Astrocyte of the cerebellum (primary cell): ENCODE data around the gene XBP1.
"Not testable (repeated sequence)": the region's sequence is repeated elsewhere in the genome, so short reads cannot be mapped to it uniquely, and the experiment has no call there.

Experiments used
- DNase-seq: peaks from one replicate; pipeline ENCODE4 v3.0.0-alpha.2; 2011; ENCODE audit warnings: low read depth
- H3K4me3 ChIP-seq: 2 replicates; pipeline ENCODE4 v1.5.1; 2011; ENCODE audit warnings: mild to moderate bottlenecking, low read depth, low read length, moderate library complexity
- CTCF ChIP-seq: IDR thresholded peaks from 2 replicates; pipeline ENCODE4 v1.5.1; 2012; ENCODE audit warnings: low read length, low read depth, moderate library complexity, mild to moderate bottlenecking; ENCODE audit errors: missing control alignments
- in situ Hi-C: cut with HindIII; loops from 2 replicates; pipeline ENCODE4 v1.10.0; 2017; ENCODE audit warnings: low sequenced_read_pairs

XBP1 gene

GRCh38 chr22:28800308-28801041 is at the start of gene XBP1:
Gene XBP1, minus strand, starts transcription at chr22:28800569.
- peak; percentile 83 for DNase-seq
- TF ChIP-seq CTCF, result no peak
- in situ Hi-C loops, result no loop called here
- H3K4me3 ChIP-seq, result peak within 1 kb of the TSS; percentile 61

- TF ChIP-seq CTCF, result no peak
- no peak for DNase-seq
- no peak overlapping the region for H3K4me3 ChIP-seq
- in situ Hi-C loops, result loop anchor here (10.0 kb wide), 1 partner anchor 772 kb away; no protein-coding TSS in a partner anchor
Measured at GRCh38 chr22:28846994-28847393, 46.6 kb upstream of the XBP1 start.

- not testable (repeated sequence) for DNase-seq, H3K4me3 ChIP-seq
- in situ Hi-C loops, result loop anchor here (10.0 kb wide), 1 partner anchor 769 kb away; no protein-coding TSS in a partner anchor
Measured at GRCh38 chr22:28844277-28844676, 43.9 kb upstream of the XBP1 start.

GRCh38 chr22:28843633-28844032 is 43.3 kb upstream of the XBP1 start:
- no peak for DNase-seq
- no peak overlapping the region for H3K4me3 ChIP-seq
- in situ Hi-C loops, result loop anchor here (10.0 kb wide), 1 partner anchor 769 kb away; no protein-coding TSS in a partner anchor
- TF ChIP-seq CTCF, result no peak

GRCh38 chr22:28841111-28841510 is 40.7 kb upstream of the XBP1 start:
- in situ Hi-C loops, result loop anchor here (10.0 kb wide), 1 partner anchor 766 kb away; no protein-coding TSS in a partner anchor
- no peak for TF ChIP-seq CTCF
- no peak for DNase-seq
- no peak overlapping the region for H3K4me3 ChIP-seq

- in situ Hi-C loops, result loop anchor here (10.0 kb wide), 1 partner anchor 244 kb away; no protein-coding TSS in a partner anchor
- no peak for TF ChIP-seq CTCF
- no peak for DNase-seq
- H3K4me3 ChIP-seq, result no peak overlapping the region
Measured at GRCh38 chr22:28838971-28839370, 38.6 kb upstream of the XBP1 start.

GRCh38 chr22:28837640-28838039 is 37.3 kb upstream of the XBP1 start:
- no peak overlapping the region for H3K4me3 ChIP-seq
- no peak for DNase-seq
- in situ Hi-C loops, result loop anchor here (10.0 kb wide), 1 partner anchor 243 kb away; no protein-coding TSS in a partner anchor
- no peak for TF ChIP-seq CTCF
